ENCODE results near the gene ABCC8.

The ABCC8 gene

GRCh38 chr11:17507773-17508172 lies 31.1 kb upstream of the ABCC8 start:
- in situ Hi-C loops (cut with MboI; ENCODE audit: low sequenced_read_pairs), result loop anchor here (25.0 kb wide), 1 partner anchor 120 kb away; the partner anchor contains the start of gene KCNJ11

- in situ Hi-C loops (cut with MboI; ENCODE audit: low sequenced_read_pairs), result loop anchor here (25.0 kb wide), 1 partner anchor 120 kb away; the partner anchor contains the start of gene KCNJ11
Observed at GRCh38 chr11:17506942-17507341, 30.3 kb upstream of the ABCC8 start.

- in situ Hi-C loops (cut with MboI; ENCODE audit: low sequenced_read_pairs), result loop anchor here (25.0 kb wide), 1 partner anchor 119 kb away; the partner anchor contains the start of gene KCNJ11
Observed at GRCh38 chr11:17506314-17506713, 29.7 kb upstream of the ABCC8 start.

GRCh38 chr11:17505146-17505545 lies 28.5 kb upstream of the ABCC8 start:
- in situ Hi-C loops (cut with MboI; ENCODE audit: low sequenced_read_pairs), result loop anchor here (25.0 kb wide), 1 partner anchor 118 kb away; the partner anchor contains the start of gene KCNJ11

GRCh38 chr11:17504330-17505107 lies 27.9 kb upstream of the ABCC8 start:
- in situ Hi-C loops (cut with MboI; ENCODE audit: low sequenced_read_pairs), result loop anchor here (25.0 kb wide), 1 partner anchor 117 kb away; the partner anchor contains the start of gene KCNJ11

- in situ Hi-C loops (cut with MboI; ENCODE audit: low sequenced_read_pairs), result loop anchor here (25.0 kb wide), 1 partner anchor 115 kb away; the partner anchor contains the start of gene KCNJ11
Observed at GRCh38 chr11:17502630-17503029, 26.0 kb upstream of the ABCC8 start.

- in situ Hi-C loops (cut with MboI; ENCODE audit: low sequenced_read_pairs), result loop anchor here (25.0 kb wide), 1 partner anchor 113 kb away; the partner anchor contains the start of gene KCNJ11
Observed at GRCh38 chr11:17500673-17501072, 24.0 kb upstream of the ABCC8 start.

GRCh38 chr11:17498475-17498874 lies 21.8 kb upstream of the ABCC8 start:
- in situ Hi-C loops (cut with MboI; ENCODE audit: low sequenced_read_pairs), result no loop called here

GRCh38 chr11:17498058-17498457 lies 21.4 kb upstream of the ABCC8 start:
- in situ Hi-C loops (cut with MboI; ENCODE audit: low sequenced_read_pairs), result no loop called here

- in situ Hi-C loops (cut with MboI; ENCODE audit: low sequenced_read_pairs), result no loop called here
Observed at GRCh38 chr11:17496406-17496805, 19.8 kb upstream of the ABCC8 start.

GRCh38 chr11:17494019-17494418 lies 17.4 kb upstream of the ABCC8 start:
- in situ Hi-C loops (cut with MboI; ENCODE audit: low sequenced_read_pairs), result no loop called here

- in situ Hi-C loops (cut with MboI; ENCODE audit: low sequenced_read_pairs), result no loop called here
Observed at GRCh38 chr11:17490938-17491337, 14.3 kb upstream of the ABCC8 start.

- in situ Hi-C loops (cut with MboI; ENCODE audit: low sequenced_read_pairs), result no loop called here
Observed at GRCh38 chr11:17490232-17490631, 13.6 kb upstream of the ABCC8 start.

- in situ Hi-C loops (cut with MboI; ENCODE audit: low sequenced_read_pairs), result no loop called here
Observed at GRCh38 chr11:17489751-17490150, 13.1 kb upstream of the ABCC8 start.

- in situ Hi-C loops (cut with MboI; ENCODE audit: low sequenced_read_pairs), result no loop called here
Observed at GRCh38 chr11:17488563-17488962, 11.9 kb upstream of the ABCC8 start.

- in situ Hi-C loops (cut with MboI; ENCODE audit: low sequenced_read_pairs), result no loop called here
Observed at GRCh38 chr11:17486646-17487045, 10.0 kb upstream of the ABCC8 start.

GRCh38 chr11:17483505-17483904 lies 6.9 kb upstream of the ABCC8 start:
- in situ Hi-C loops (cut with MboI; ENCODE audit: low sequenced_read_pairs), result no loop called here

- in situ Hi-C loops (cut with MboI; ENCODE audit: low sequenced_read_pairs), result no loop called here
Observed at GRCh38 chr11:17481905-17482304, 5.3 kb upstream of the ABCC8 start.

GRCh38 chr11:17479284-17480214 lies 2.9 kb upstream of the ABCC8 start:
- in situ Hi-C loops (cut with MboI; ENCODE audit: low sequenced_read_pairs), result no loop called here

- in situ Hi-C loops (cut with MboI; ENCODE audit: low sequenced_read_pairs), result no loop called here
Observed at GRCh38 chr11:17478070-17478469, 1.4 kb upstream of the ABCC8 start.

- in situ Hi-C loops (cut with MboI; ENCODE audit: low sequenced_read_pairs), result no loop called here
Observed at GRCh38 chr11:17477361-17477760, 716 bp upstream of the ABCC8 start.

GRCh38 chr11:17477084-17477333 lies 364 bp upstream of the ABCC8 start:
- in situ Hi-C loops (cut with MboI; ENCODE audit: low sequenced_read_pairs), result no loop called here

All from hTERT RPE-1 (cell line).